Parathyroid adenoma (tissue), 2 donors: ENCODE data around the gene NUP205.
A peak's percentile ranks its signal among the peaks of the same experiment; 100 is the strongest.

Experiments used
- H2AFZ ChIP-seq: fragments of 300-600 bp; sonication (generic); one replicate; pipeline ENCODE4 v1.7.0; 2017; ENCODE audit warnings: antibody characterized with exemption, mild to moderate bottlenecking
- H3K27ac ChIP-seq: fragments of 300-600 bp; sonication (generic); one replicate; pipeline ENCODE4 v1.7.0; 2017
- H3K27me3 ChIP-seq: fragments of 300-600 bp; sonication (generic); one replicate; pipeline ENCODE4 v1.7.0; 2017; ENCODE audit warnings: low read length; ENCODE audit not compliant: control insufficient read depth, insufficient read depth
- H3K36me3 ChIP-seq: fragments of 300-600 bp; sonication (generic); one replicate; pipeline ENCODE4 v1.7.0; 2017; ENCODE audit warnings: low read length; ENCODE audit not compliant: control insufficient read depth, insufficient read depth
- H3K4me1 ChIP-seq: fragments of 300-600 bp; sonication (generic); one replicate; pipeline ENCODE4 v1.7.0; 2017; ENCODE audit warnings: control low read depth
- H3K4me2 ChIP-seq: fragments of 300-600 bp; sonication (generic); one replicate; pipeline ENCODE4 v1.7.0; 2017; ENCODE audit warnings: low read length
- H3K4me3 ChIP-seq: fragments of 300-600 bp; sonication (generic); one replicate; pipeline ENCODE4 v1.7.0; 2017; ENCODE audit warnings: low read depth, low read length
- H3K79me2 ChIP-seq: fragments of 300-600 bp; sonication (generic); one replicate; pipeline ENCODE4 v1.7.0; 2017; ENCODE audit warnings: control low read depth
- H3K9ac ChIP-seq: fragments of 300-600 bp; sonication (generic); one replicate; pipeline ENCODE4 v1.7.0; 2017; ENCODE audit warnings: mild to moderate bottlenecking
- H3K9me3 ChIP-seq: fragments of 300-600 bp; sonication (generic); one replicate; pipeline ENCODE4 v1.7.0; 2017; ENCODE audit warnings: low read length; ENCODE audit not compliant: control insufficient read depth
- TF ChIP-seq, protein P1 (sequence below): fragments of 300-600 bp; sonication (generic); IDR thresholded peaks from one replicate; pipeline ENCODE4 v1.7.0; 2017; ENCODE audit warnings: antibody characterized with exemption, mild to moderate bottlenecking
- donor health status: primary hyperparathyroidism.

NUP205 gene, protein sequence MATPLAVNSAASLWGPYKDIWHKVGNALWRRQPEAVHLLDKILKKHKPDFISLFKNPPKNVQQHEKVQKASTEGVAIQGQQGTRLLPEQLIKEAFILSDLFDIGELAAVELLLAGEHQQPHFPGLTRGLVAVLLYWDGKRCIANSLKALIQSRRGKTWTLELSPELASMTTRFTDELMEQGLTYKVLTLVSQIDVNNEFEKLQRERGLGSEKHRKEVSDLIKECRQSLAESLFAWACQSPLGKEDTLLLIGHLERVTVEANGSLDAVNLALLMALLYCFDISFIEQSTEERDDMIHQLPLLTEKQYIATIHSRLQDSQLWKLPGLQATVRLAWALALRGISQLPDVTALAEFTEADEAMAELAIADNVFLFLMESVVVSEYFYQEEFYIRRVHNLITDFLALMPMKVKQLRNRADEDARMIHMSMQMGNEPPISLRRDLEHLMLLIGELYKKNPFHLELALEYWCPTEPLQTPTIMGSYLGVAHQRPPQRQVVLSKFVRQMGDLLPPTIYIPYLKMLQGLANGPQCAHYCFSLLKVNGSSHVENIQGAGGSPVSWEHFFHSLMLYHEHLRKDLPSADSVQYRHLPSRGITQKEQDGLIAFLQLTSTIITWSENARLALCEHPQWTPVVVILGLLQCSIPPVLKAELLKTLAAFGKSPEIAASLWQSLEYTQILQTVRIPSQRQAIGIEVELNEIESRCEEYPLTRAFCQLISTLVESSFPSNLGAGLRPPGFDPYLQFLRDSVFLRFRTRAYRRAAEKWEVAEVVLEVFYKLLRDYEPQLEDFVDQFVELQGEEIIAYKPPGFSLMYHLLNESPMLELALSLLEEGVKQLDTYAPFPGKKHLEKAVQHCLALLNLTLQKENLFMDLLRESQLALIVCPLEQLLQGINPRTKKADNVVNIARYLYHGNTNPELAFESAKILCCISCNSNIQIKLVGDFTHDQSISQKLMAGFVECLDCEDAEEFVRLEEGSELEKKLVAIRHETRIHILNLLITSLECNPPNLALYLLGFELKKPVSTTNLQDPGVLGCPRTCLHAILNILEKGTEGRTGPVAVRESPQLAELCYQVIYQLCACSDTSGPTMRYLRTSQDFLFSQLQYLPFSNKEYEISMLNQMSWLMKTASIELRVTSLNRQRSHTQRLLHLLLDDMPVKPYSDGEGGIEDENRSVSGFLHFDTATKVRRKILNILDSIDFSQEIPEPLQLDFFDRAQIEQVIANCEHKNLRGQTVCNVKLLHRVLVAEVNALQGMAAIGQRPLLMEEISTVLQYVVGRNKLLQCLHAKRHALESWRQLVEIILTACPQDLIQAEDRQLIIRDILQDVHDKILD (N-terminal part only)

GRCh38 chr7:135557455-135558336, at the start of gene NUP205:
NUP205 (plus strand) TSS chr7:135557917; CDS start chr7:135557945, 28 bp downstream.
- Histone ChIP-seq H3K27me3 (no peaks in the 10 kb centered on the region), H3K9ac (no peak within 1 kb of the TSS), H3K27ac (peak within 1 kb of the TSS; percentile 98), H3K4me2 (peak within 1 kb of the TSS; percentile 68), H3K9me3 (no peaks in the 10 kb centered on the region), H3K79me2 (peaks cover 23% of the 10 kb centered on the region), H3K4me3 (peak within 1 kb of the TSS; percentile 66), H2AFZ (peak within 1 kb of the TSS; percentile 88), H3K36me3 (no peaks in the 10 kb centered on the region), H3K4me1 (peaks cover 3% of the 10 kb centered on the region)
- TF ChIP-seq, protein P1, sequence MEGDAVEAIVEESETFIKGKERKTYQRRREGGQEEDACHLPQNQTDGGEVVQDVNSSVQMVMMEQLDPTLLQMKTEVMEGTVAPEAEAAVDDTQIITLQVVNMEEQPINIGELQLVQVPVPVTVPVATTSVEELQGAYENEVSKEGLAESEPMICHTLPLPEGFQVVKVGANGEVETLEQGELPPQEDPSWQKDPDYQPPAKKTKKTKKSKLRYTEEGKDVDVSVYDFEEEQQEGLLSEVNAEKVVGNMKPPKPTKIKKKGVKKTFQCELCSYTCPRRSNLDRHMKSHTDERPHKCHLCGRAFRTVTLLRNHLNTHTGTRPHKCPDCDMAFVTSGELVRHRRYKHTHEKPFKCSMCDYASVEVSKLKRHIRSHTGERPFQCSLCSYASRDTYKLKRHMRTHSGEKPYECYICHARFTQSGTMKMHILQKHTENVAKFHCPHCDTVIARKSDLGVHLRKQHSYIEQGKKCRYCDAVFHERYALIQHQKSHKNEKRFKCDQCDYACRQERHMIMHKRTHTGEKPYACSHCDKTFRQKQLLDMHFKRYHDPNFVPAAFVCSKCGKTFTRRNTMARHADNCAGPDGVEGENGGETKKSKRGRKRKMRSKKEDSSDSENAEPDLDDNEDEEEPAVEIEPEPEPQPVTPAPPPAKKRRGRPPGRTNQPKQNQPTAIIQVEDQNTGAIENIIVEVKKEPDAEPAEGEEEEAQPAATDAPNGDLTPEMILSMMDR: peak; percentile 26

GRCh38 chr7:135508883-135509588, 48.7 kb upstream of the NUP205 start:
- peak overlapping the region; percentile 15 for H3K9ac ChIP-seq
- peaks cover 34% of the 10 kb centered on the region for H3K79me2 ChIP-seq
- H3K4me3 ChIP-seq: peak overlapping the region; percentile 98
- H3K9me3 ChIP-seq: no peaks in the 10 kb centered on the region
- H3K4me1 ChIP-seq: peaks cover 4% of the 10 kb centered on the region
- H2AFZ ChIP-seq: peak overlapping the region; percentile 77
- peak overlapping the region; percentile 78 for H3K27ac ChIP-seq
- peak overlapping the region; percentile 94 for H3K4me2 ChIP-seq
- TF ChIP-seq, protein P1: no peak
- no peaks in the 10 kb centered on the region for H3K36me3 ChIP-seq
- H3K27me3 ChIP-seq: no peaks in the 10 kb centered on the region

DNA sequence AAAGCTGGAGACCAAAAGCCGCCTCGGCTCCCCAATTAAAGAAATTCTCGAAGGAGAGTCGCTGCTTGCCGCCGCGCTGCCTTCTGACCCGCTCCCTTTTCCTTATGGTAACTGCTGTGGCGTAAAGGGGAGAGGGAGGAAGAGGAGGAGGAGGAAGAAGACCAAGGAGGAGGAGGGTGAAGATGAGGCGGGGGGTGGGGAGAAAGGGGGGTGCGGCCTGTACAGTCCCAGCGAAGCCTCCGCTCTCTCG, 48.2 kb upstream of the NUP205 start:
- TF ChIP-seq, protein P1: no peak
- H3K9ac ChIP-seq: peak overlapping the region; percentile 15
- H3K79me2 ChIP-seq: peaks cover 34% of the 10 kb centered on the region
- H3K4me3 ChIP-seq: peak overlapping the region; percentile 98
- peak overlapping the region; percentile 78 for H3K27ac ChIP-seq
- peak overlapping the region; percentile 94 for H3K4me2 ChIP-seq
- peaks cover 4% of the 10 kb centered on the region for H3K4me1 ChIP-seq
- H3K9me3 ChIP-seq: no peaks in the 10 kb centered on the region
- H3K27me3 ChIP-seq: no peaks in the 10 kb centered on the region
- H3K36me3 ChIP-seq: no peaks in the 10 kb centered on the region
- H2AFZ ChIP-seq: peak overlapping the region; percentile 77
